Activated naive CD4-positive, alpha-beta T cell (primary cell): ENCODE measurements around the gene PRSS38.

Experiments
- DNase-seq, 4 experiments: peaks; one replicate each; lab custom pipeline; 2025; lab: John Stamatoyannopoulos, UW

Gene PRSS38

GRCh38 chr1:227793079-227793947 lies 22.2 kb upstream of the PRSS38 start:
- DNase-seq = no peak

DNA sequence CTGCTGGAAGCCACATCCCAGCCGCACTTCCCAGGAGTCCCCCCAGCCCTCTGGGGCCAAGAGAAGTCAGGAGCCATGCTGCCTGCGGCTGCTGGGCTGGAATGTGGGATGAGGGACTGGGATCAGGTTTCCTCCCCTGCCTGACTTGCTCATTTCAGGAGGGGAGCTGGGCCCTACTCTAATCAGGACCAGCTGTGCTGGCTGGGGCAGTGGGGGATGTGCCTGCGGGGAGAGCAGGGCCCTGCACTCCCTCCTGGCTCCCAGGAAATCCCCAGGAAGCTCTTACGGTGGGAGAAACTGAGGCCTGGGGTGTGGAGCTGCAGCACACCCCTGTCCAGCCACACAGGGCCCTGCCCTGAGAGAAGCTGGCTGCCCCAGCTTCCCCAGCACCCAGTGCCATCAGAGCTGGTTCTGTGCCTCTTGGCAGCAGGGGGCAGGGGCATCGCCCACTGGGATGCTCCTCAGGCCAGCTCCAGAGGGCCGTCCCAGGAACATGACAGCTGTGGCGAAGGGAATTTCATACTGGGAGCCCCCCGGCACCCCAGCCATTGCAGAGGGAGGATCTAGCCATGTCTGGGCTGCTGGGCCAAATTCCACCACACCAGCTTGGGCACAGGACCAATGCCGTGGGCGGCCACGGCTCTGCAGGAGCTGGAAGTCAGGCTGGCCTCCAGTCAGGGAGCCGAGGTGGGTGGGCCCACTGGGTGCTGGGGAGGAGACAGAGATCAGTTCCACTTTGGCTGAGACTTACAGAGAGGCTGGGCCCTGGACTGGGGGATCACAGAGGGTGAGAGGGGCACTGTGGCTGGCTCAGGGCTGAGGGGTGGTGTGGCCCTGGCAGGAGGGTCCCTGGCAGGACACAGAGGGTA lies 21.3 kb upstream of the PRSS38 start:
- no peak for DNase-seq

DNA sequence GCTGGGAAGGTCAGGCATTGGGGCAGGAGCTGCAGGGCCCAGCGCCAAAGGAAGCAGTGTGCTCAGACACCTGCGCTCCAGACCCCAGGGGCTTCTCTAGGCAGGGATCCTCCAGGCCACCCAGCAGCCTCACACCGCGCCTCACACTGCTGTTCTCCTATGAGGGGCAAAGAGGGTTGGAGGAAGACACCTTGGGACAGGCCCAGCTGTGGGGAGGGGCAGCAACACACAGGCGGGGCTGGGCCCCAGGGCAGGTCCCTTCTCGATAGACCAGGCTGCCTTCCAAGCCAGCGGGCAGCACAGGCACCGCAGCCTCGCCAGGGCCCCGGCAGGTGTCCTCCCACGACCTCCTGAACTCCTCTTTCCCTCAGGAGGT lies 20.7 kb upstream of the PRSS38 start:
- no peak for DNase-seq

GRCh38 chr1:227795732-227796131 lies 19.7 kb upstream of the PRSS38 start:
- no peak for DNase-seq

DNA sequence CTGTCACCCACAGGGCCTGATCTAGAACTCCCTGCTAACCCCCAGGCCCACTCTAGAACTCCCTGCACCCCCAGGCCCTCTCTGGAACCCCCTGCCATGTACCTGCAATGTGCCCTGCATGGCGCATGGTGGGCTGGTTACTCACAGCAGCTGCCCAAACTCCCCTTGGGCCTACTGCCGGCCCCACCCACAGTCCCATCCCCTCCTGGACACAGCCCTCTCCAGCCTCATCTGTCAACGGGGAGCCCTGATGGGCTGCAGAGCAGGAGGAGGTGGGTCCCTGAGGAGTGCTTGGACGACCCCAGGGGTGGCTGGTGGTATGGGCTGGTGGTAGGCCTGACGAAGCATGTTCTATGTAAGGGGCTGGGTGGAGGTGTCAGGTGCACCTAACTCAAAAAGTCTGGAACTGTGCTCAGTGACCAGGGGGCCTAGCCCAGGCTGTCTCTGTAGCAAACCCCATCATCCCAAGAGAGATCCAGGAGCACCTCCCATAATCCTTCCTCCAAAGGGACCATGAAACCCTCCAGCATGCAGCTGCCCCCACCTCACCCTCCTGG lies 19.0 kb upstream of the PRSS38 start:
- DNase-seq = no peak

- DNase-seq = no peak
Observed at GRCh38 chr1:227797144-227797543, 18.3 kb upstream of the PRSS38 start.

DNA sequence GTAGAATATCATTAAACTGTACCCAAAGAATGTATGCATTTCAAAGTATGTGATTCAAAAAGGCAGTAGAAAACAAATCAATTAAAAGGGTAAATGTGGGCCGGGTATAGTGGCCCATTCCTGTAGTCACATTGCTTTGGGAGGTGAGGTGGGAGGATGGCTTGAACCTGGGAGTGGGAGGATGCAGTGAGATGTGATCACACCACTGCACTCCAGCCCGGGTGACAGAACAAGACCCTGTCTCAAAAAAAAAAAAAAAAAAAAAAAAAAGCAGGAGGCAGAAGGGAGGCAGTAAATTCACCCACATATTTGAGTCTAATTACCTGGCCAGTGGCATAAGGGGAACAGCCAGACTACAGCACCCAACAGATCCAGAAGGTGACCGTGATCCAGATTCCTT lies 17.9 kb upstream of the PRSS38 start:
- no peak for DNase-seq

DNA sequence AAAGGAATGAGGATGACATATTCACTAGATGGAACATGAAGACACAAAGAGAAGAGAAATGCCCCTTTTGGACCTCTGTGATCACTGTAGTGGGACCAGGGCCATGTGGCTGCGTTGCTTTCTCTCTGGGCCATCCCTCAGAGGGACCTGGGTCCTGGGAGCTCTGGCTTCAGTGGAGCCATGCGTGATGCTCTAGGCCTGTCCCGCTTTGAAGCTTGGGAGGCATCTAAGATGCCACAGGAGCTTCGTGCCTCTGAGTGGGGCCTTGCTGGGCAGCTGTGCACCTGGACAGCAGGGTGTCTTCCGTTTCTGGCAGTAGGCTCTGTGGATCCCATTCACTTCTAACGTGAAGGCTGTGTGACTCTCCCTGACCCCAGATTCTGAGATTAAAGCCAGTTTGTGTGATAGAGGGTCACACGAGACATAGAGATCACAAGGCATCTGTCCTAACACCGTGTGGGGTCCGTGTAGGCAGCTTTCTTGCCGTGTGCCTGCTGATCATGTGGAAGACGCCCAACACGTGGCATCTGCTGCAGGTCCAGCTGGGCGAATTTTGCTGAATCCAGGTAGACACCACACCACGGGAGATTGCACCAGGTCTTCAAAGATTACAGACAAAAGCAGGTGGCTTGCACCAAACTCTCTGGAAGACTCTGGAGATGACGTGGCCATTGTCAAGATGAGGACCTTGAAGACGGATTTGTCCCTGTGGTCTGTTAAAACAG lies 17.2 kb upstream of the PRSS38 start:
- no peak for DNase-seq

- no peak for DNase-seq
Observed at GRCh38 chr1:227799756-227800155, 15.7 kb upstream of the PRSS38 start.

- DNase-seq = no peak
Observed at GRCh38 chr1:227803933-227804332, 11.5 kb upstream of the PRSS38 start.

DNA sequence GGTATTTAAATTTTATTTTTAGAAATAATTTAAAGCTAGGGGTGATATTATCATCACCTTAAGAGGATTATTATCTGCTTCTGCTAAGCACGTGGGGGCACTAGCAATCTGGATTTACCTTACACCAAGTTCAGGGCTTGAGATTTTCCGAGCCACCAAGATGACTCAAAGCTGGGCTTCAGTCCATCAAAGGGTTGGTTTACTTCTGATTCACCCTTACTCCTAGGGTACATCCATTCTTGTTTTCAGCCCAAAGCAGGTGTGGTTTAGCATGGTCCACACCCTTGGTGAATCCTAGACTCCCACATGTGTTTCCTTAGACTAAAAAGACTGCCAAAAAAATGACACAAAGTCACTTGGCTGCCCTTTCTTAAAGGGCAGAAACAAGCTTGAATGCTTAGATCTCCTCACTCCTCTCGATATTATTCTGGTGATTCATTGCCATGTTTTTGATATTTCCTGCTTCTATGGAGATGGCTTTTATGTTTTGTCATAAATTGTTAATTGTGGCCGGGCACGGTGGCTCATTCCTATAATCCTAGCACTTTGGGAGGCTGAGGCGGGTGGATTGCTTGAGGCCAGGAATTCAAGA lies 9.8 kb upstream of the PRSS38 start:
- DNase-seq = no peak

- DNase-seq = no peak
Observed at GRCh38 chr1:227808566-227808965, 6.9 kb upstream of the PRSS38 start.

- no peak for DNase-seq
Observed at GRCh38 chr1:227809026-227809425, 6.4 kb upstream of the PRSS38 start.

GRCh38 chr1:227813962-227814361 lies 1.5 kb upstream of the PRSS38 start:
- no peak for DNase-seq

GRCh38 chr1:227816750-227817446 lies 1.4 kb downstream of the PRSS38 start:
- DNase-seq = no peak

DNA sequence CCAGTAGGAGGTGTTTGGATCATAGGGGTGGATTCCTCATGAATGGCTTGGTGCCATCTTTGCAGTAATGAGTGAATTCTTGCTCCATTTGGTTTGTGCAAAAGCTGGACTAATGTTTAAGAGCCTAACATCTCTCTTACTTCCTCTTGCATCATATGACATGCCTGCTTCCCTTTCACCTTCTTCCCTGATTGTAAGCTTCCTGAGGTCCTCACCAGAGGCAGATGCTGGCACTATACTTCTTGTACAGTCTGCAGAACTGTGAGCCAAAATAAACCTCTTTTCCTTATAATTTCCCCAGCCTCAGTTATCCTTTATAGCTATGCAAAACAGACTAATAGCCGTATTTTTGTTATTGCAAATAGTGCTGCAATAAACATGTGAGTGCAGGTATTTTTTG lies 8.1 kb downstream of the PRSS38 start:
- DNase-seq = no peak

DNA sequence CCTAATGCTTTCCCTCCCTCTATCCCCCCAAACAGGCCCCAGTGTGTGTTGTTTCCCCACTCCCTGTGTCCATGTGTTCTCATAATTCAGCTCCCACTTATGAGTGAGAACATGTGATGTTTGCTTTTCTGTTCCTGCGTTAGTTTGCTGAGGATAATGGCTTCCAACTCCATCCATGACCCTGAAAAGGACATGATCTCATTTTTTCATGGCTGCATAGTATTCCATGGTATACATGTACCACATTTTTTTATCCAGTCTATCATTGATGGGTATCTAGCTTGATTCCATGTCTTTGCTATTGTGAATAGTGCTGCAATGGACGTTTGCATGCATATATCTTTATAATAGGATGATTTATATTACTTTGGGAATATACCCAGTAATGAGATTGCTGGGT lies 8.7 kb downstream of the PRSS38 start:
- DNase-seq = no peak

- no peak for DNase-seq
Observed at GRCh38 chr1:227828786-227829185, 13.3 kb downstream of the PRSS38 start.

DNA sequence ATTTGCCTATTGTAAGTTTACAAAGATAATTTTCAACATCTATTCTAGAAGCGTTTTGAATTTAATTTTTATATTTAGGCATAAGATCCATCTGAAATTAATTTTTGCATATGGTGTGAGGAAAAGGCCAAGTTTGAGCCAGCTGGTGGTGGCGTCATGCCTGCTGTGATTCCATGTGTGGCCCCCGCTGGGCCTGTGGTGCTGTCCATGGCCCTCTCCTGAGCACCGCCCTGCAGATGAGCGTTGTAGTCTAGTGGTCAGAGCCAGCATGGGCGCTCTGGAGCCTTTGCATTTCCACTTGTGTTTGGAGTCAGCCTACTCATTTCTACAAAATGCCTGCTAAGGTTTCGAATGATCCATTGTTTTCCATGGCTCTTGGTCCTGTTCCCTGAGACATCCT lies 22.7 kb downstream of the PRSS38 start:
- no peak for DNase-seq

GRCh38 chr1:227841096-227841495 lies 25.6 kb downstream of the PRSS38 start:
- DNase-seq = no peak
